IMR-90 (cell line): ENCODE results near the gene GTF2F2. TPM values are rescaled to one million over a fixed set of nuclear protein-coding genes. Genes with fewer than 3 reads are reported as not detected.

Experiments used
- ATAC-seq: fragments of 200-7000 bp; cut with Tn5 transposase; 2 replicates; pipeline ENCODE4 v1.9.1; 2020; ENCODE audit warnings: low read depth, mild to moderate bottlenecking, moderate library complexity
- BruUV-seq: library from RNA; stranded (reverse); fragments of 400-500 nt; replicated peaks from 2 replicates; lab custom pipeline; 2021; lab: Mats Ljungman, UMichigan
- CTCF ChIA-PET: fragments of 300-600 bp; formaldehyde crosslinking; extraction: SDS; loops from one replicate; lab custom pipeline; 2021; ENCODE audit warnings: antibody characterized with exemption; lab: Yijun Ruan, JAX
- POLR2A ChIA-PET: fragments of 300-600 bp; sonication (Branson Sonifier 250); formaldehyde crosslinking; loops from one replicate; lab custom pipeline; 2022; ENCODE audit warnings: antibody characterized with exemption; ENCODE audit not compliant: unreplicated experiment; lab: Charles Lee
- DNase-seq: peaks from one replicate; pipeline ENCODE4 v3.0.0; 2013
- H2AFZ ChIP-seq: replicated peaks from 2 replicates; pipeline ENCODE3; 2013; ENCODE audit warnings: low read length, mild to moderate bottlenecking; ENCODE audit not compliant: poor library complexity
- H2AK5ac ChIP-seq: 2 replicates; pipeline ENCODE4 v1.6.1; 2013; ENCODE audit warnings: low read depth, low read length, inconsistent platforms
- H2AK9ac ChIP-seq: replicated peaks from 2 replicates; pipeline ENCODE3; 2013; ENCODE audit warnings: mild to moderate bottlenecking, low read depth, low read length, moderate library complexity; ENCODE audit not compliant: poor library complexity
- H2BK120ac ChIP-seq: 2 replicates; pipeline ENCODE4 v1.6.1; 2013; ENCODE audit warnings: low read depth, low read length, inconsistent platforms
- H2BK15ac ChIP-seq: 3 replicates; pipeline ENCODE4 v1.6.1; 2013; ENCODE audit warnings: low read depth, low read length, inconsistent platforms
- H2BK20ac ChIP-seq: 2 replicates; pipeline ENCODE4 v1.6.1; 2013; ENCODE audit warnings: low read depth, mild to moderate bottlenecking, inconsistent platforms, low read length, moderate library complexity
- H2BK5ac ChIP-seq: 2 replicates; pipeline ENCODE4 v1.6.1; 2013; ENCODE audit warnings: mild to moderate bottlenecking, low read depth, low read length, inconsistent platforms; ENCODE audit not compliant: poor library complexity, severe bottlenecking
- H3K14ac ChIP-seq: replicated peaks from 2 replicates; pipeline ENCODE4 v1.6.1; 2013; ENCODE audit warnings: low read depth, low read length, inconsistent platforms
- H3K18ac ChIP-seq: 2 replicates; pipeline ENCODE4 v1.6.1; 2013; ENCODE audit warnings: low read depth, low read length, control low read depth
- H3K23ac ChIP-seq: 2 replicates; pipeline ENCODE4 v1.6.1; 2013; ENCODE audit warnings: low read depth, low read length, inconsistent platforms
- H3K27ac ChIP-seq: 2 replicates; pipeline ENCODE4 v1.5.1; 2013; ENCODE audit warnings: mild to moderate bottlenecking, control low read depth, low read length; ENCODE audit not compliant: insufficient read depth
- H3K27me3 ChIP-seq: 2 replicates; pipeline ENCODE4 v1.6.1; 2013; ENCODE audit warnings: low read length; ENCODE audit not compliant: control insufficient read depth, insufficient read depth
- H3K36me3 ChIP-seq: 2 replicates; pipeline ENCODE4 v1.6.1; 2013; ENCODE audit warnings: low read length, mixed read lengths; ENCODE audit not compliant: control insufficient read depth, insufficient read depth
- H3K4ac ChIP-seq: 2 replicates; pipeline ENCODE4 v1.6.1; 2013; ENCODE audit warnings: low read depth, low read length, inconsistent platforms
- H3K4me1 ChIP-seq: 2 replicates; pipeline ENCODE4 v1.6.1; 2013; ENCODE audit warnings: low read length, mixed read lengths; ENCODE audit not compliant: control insufficient read depth, insufficient read depth
- H3K4me2 ChIP-seq: 2 replicates; pipeline ENCODE4 v1.6.1; 2013; ENCODE audit warnings: low read depth, mild to moderate bottlenecking, control low read depth, low read length, moderate library complexity
- H3K4me3 ChIP-seq: 2 replicates; pipeline ENCODE4 v1.5.1; 2013; ENCODE audit warnings: low read depth, mild to moderate bottlenecking, control low read depth, low read length, moderate library complexity; ENCODE audit not compliant: insufficient read depth
- H3K56ac ChIP-seq: 2 replicates; pipeline ENCODE4 v1.6.1; 2013; ENCODE audit warnings: low read length, inconsistent platforms; ENCODE audit not compliant: insufficient read depth; ENCODE audit errors: extremely low read depth
- H3K79me1 ChIP-seq, 2 experiments: 2 replicates each; pipeline ENCODE4 v1.6.1; 2013; ENCODE audit warnings: low read length in 2 of 2, inconsistent platforms in 1 of 2, low read depth in 1 of 2
- H3K9ac ChIP-seq: 2 replicates; pipeline ENCODE4 v1.6.1; 2013; ENCODE audit warnings: low read depth, low read length, control low read depth
- H3K9me1 ChIP-seq: 2 replicates; pipeline ENCODE4 v1.6.1; 2013; ENCODE audit warnings: low read length, inconsistent platforms; ENCODE audit not compliant: insufficient read depth
- H3K9me3 ChIP-seq: 2 replicates; pipeline ENCODE4 v1.6.1; 2013; ENCODE audit warnings: low read length; ENCODE audit not compliant: control insufficient read depth, insufficient read depth
- H4K20me1 ChIP-seq: 2 replicates; pipeline ENCODE4 v1.6.1; 2013; ENCODE audit warnings: low read length, inconsistent platforms; ENCODE audit not compliant: insufficient read depth
- H4K5ac ChIP-seq: 2 replicates; pipeline ENCODE4 v1.6.1; 2013; ENCODE audit warnings: mild to moderate bottlenecking, low read depth, low read length, control low read depth
- H4K8ac ChIP-seq, 2 experiments: 2 replicates each; pipeline ENCODE4 v1.6.1; 2013; ENCODE audit warnings: low read depth in 2 of 2, low read length in 2 of 2, control low read depth in 1 of 2, inconsistent platforms in 1 of 2
- H4K91ac ChIP-seq: 2 replicates; pipeline ENCODE4 v1.6.1; 2013; ENCODE audit warnings: low read depth, low read length, inconsistent platforms; ENCODE audit not compliant: insufficient read depth
- CEBPB ChIP-seq: IDR thresholded peaks from 2 replicates; pipeline ENCODE4 v1.6.1; 2012; ENCODE audit warnings: low read depth, low read length, improper control_type of control experiment
- CHD1 ChIP-seq: IDR thresholded peaks from 2 replicates; pipeline ENCODE4 v1.6.1; 2012; ENCODE audit warnings: low read depth, low read length, improper control_type of control experiment
- CTCF ChIP-seq: conservative IDR thresholded peaks from 2 replicates; pipeline ENCODE4 v1.5.1; 2012; ENCODE audit warnings: mild to moderate bottlenecking, low read depth, low read length, improper control_type of control experiment
- ELK1 ChIP-seq: fragments of 150-350 bp; IDR thresholded peaks from 2 replicates; pipeline ENCODE4 v1.6.1; 2016; ENCODE audit warnings: low read depth, mild to moderate bottlenecking, low read length, moderate library complexity, borderline replicate concordance
- MAFK ChIP-seq: IDR thresholded peaks from 2 replicates; pipeline ENCODE4 v1.6.1; 2012; ENCODE audit warnings: low read depth, low read length, improper control_type of control experiment
- MAZ ChIP-seq: IDR thresholded peaks from 2 replicates; pipeline ENCODE4 v1.6.1; 2012; ENCODE audit warnings: low read depth, mild to moderate bottlenecking, low read length, improper control_type of control experiment, moderate library complexity, borderline replicate concordance
- MXI1 ChIP-seq: IDR thresholded peaks from 2 replicates; pipeline ENCODE4 v1.6.1; 2012; ENCODE audit warnings: low read depth, mild to moderate bottlenecking, low read length, moderate library complexity, borderline replicate concordance
- RAD21 ChIP-seq: IDR thresholded peaks from 2 replicates; pipeline ENCODE4 v1.6.1; 2012; ENCODE audit warnings: low read length, improper control_type of control experiment
- RCOR1 ChIP-seq: IDR thresholded peaks from 2 replicates; pipeline ENCODE4 v1.6.1; 2012; ENCODE audit warnings: mild to moderate bottlenecking, low read length, improper control_type of control experiment; ENCODE audit not compliant: insufficient replicate concordance
- SMC3 ChIP-seq: fragments of 150-350 bp; IDR thresholded peaks from 2 replicates; pipeline ENCODE4 v1.6.1; 2016; ENCODE audit warnings: low read depth, mild to moderate bottlenecking, antibody characterized with exemption, low read length, moderate library complexity
- USF2 ChIP-seq: fragments of 150-350 bp; IDR thresholded peaks from 2 replicates; pipeline ENCODE4 v1.6.1; 2017; ENCODE audit warnings: mild to moderate bottlenecking, antibody characterized with exemption, low read length, low read depth
- WGBS, 2 experiments: methylation state at CpG; one replicate each; pipeline versions ENCODE4 v1.1.5 to v1.1.7; 2013; ENCODE audit warnings: missing lambda C conversion rate in 2 of 2; ENCODE audit not compliant: insufficient read length in 1 of 2; ENCODE audit errors: extremely low coverage in 2 of 2; 5-methylcytosine and 5-hydroxymethylcytosine counted together
- dilution Hi-C: fragments of 300-500 bp; cut with HindIII; formaldehyde crosslinking; loops from one replicate; pipeline ENCODE4 v1.14.3; 2018; ENCODE audit warnings: low sequenced_read_pairs; ENCODE audit not compliant: unreplicated experiment
- in situ Hi-C: fragments of 300-500 bp; cut with MboI; formaldehyde crosslinking; loops from 3 replicates; pipeline ENCODE4 v1.14.3; 2019; ENCODE audit warnings: low sequenced_read_pairs, inconsistent platforms, mixed read lengths
- intact Hi-C: fragments of 100-400 bp; cut with micrococcal nuclease; formaldehyde crosslinking; loops from 2 replicates; pipeline ENCODE4 v1.10.0; 2022
- polyA plus RNA-seq, 3 experiments: library from polyadenylated mRNA; depleted of rRNA; stranded (reverse); fragments of >200 nt; gene quantifications; 2 replicates each; pipeline ENCODE4 v1.2.3, GENCODE V29; 2012; ENCODE audit warnings: low replicate concordance in 1 of 3
- total RNA-seq: library from RNA; depleted of rRNA; stranded (reverse); fragments of >200 nt; gene quantifications from 2 replicates; pipeline ENCODE4 v1.2.3, GENCODE V29; 2012

Gene GTF2F2
- total and polyA plus RNA-seq, 2 of the 4 experiments (the other 2 are of a cell fraction) = 16.5 to 21.0 TPM

GRCh38 chr13:45255247-45255987, 135.1 kb downstream of the GTF2F2 start:
- no peak overlapping the region; the same call in 1 of the 2 replicates for H4K5ac ChIP-seq
- no peak overlapping the region for H2AK9ac ChIP-seq
- peaks cover 4% of the 10 kb centered on the region; the same call in 1 of the 2 replicates for H4K20me1 ChIP-seq
- H3K18ac ChIP-seq = no peak overlapping the region
- no peak for TF ChIP-seq RCOR1
- TF ChIP-seq CEBPB = no peak
- no peak for TF ChIP-seq SMC3
- TF ChIP-seq USF2 = no peak
- TF ChIP-seq RAD21 = no peak
- TF ChIP-seq MAZ = no peak
- no peak for TF ChIP-seq CTCF
- TF ChIP-seq CHD1 = no peak
- no peak for TF ChIP-seq MXI1
- TF ChIP-seq ELK1 = no peak
- no peak for TF ChIP-seq MAFK
- ATAC-seq = no peak
- CTCF ChIA-PET = no interaction called here
- in situ Hi-C loops = no loop called here
- H2BK20ac ChIP-seq = no peak overlapping the region
- no peaks in the 10 kb centered on the region for H3K9me3 ChIP-seq
- no peak overlapping the region for H3K4me2 ChIP-seq
- no peak overlapping the region; a peak in 1 of 4 replicates for H4K8ac ChIP-seq
- no peak overlapping the region for H3K56ac ChIP-seq
- no peak overlapping the region for H3K14ac ChIP-seq
- H4K91ac ChIP-seq = no peak overlapping the region
- H2BK120ac ChIP-seq = no peak overlapping the region
- no peak overlapping the region for H2BK15ac ChIP-seq
- H3K4me3 ChIP-seq = no peak overlapping the region
- no peak for DNase-seq
- 0 out of 2 replicates have a peak, but pooled peaks cover 2% of the 10 kb centered on the region for H3K36me3 ChIP-seq
- H2AFZ ChIP-seq = no peak overlapping the region
- H3K27ac ChIP-seq = no peak overlapping the region
- no peak overlapping the region for H3K4ac ChIP-seq
- peaks cover 9% of the 10 kb centered on the region for H3K4me1 ChIP-seq
- BruUV-seq = no TSS peak
- no peak overlapping the region for H3K23ac ChIP-seq
- no peak overlapping the region for H3K9ac ChIP-seq
- H2BK5ac ChIP-seq = no peak overlapping the region
- no peak overlapping the region for H2AK5ac ChIP-seq
- 0 out of 2 replicates have a peak, but pooled peaks cover 5% of the 10 kb centered on the region for H3K9me1 ChIP-seq
- H3K79me1 ChIP-seq = peaks cover 5 to 15% of the 10 kb centered on the region in 2 experiments; a peak in 3 of 4 replicates
- POLR2A ChIA-PET = no interaction called here
- no peaks in the 10 kb centered on the region for H3K27me3 ChIP-seq
- no CpG with 5 or more reads among the region's 1 CpG for WGBS, 2 experiments
- intact Hi-C loops = no loop called here
- dilution Hi-C loops = no loop called here
